K562 (cell line): Measurements from ENCODE around the gene TXNRD2. TPM values are rescaled to one million over a fixed set of nuclear protein-coding genes. Genes with fewer than 3 reads are reported as not detected.

Experiments
- ATF1 ChIP-seq, 2 experiments: fragments of 450-650 bp in 1 of 2; IDR thresholded peaks; 2 replicates each; pipeline ENCODE4 v1.6.1; 2016; ENCODE audit warnings: missing compliant biosample characterization in 1 of 2, missing genetic modification characterization in 1 of 2
- CHD7 ChIP-seq: fragments of 200-600 bp; sonication (generic); IDR thresholded peaks from one replicate; pipeline ENCODE4 v1.6.1; 2012; ENCODE audit warnings: mild to moderate bottlenecking, low read depth, low read length, inconsistent platforms
- XRCC4 ChIP-seq: IDR thresholded peaks from one replicate; pipeline ENCODE4 v1.6.1; 2011; ENCODE audit not compliant: insufficient read depth, insufficient read length; ENCODE audit errors: extremely low read depth
- polyA plus RNA-seq, 8 experiments: library from polyadenylated mRNA; depleted of rRNA in 4 of 8; stranded (reverse) in 5 of 8; unstranded in 3 of 8; fragments of >200 nt; fragmentation: Nextera tagmentation in 2 of 8; fragmentation: Illumina TruSeq in 1 of 8; extraction: Ambion mirVana in 2 of 8; extraction: Trizol in 1 of 8; gene quantifications; 2 replicates each; pipeline versions ENCODE4 v1.2.1 to v1.2.3, GENCODE V29; 2011 to 2014; ENCODE audit warnings: inconsistent platforms in 1 of 8, missing spikeins in 1 of 8
- total RNA-seq, 7 experiments: library from RNA; depleted of rRNA in 6 of 7; stranded (reverse); fragments of >200 nt in 6 of 7; fragmentation: Illumina TruSeq in 2 of 7; extraction: Trizol in 2 of 7; gene quantifications; 2 replicates each; pipeline versions ENCODE4 v1.2.1 to v1.2.3, GENCODE V29; 2011 to 2021; ENCODE audit warnings: low replicate concordance in 1 of 7

TXNRD2 gene
- total and polyA plus RNA-seq, 9 of the 15 experiments (the other 6 are each of a cell fraction or from before 2014, with no cell fraction given), result 3.3 to 80.2 (median 49.4) TPM

- TF ChIP-seq CHD7, result peak; percentile 31
- TF ChIP-seq XRCC4, result no peak
- TF ChIP-seq ATF1 (CRISPR knock-in tag; IDR thresholded peaks at IDR 0.05), result 0 out of 2 replicates have a peak, but pooled peaks have one; percentile 42
- no peak for TF ChIP-seq ATF1 (tag; IDR thresholded peaks at IDR 0.05)
Observed at GRCh38 chr22:19972251-19972650, 30.6 kb upstream of the TXNRD2 start (continued).
